ENCODE results near the gene KIF5B.

The KIF5B gene

GRCh38 chr10:32095116-32095733 lies 39.0 kb upstream of the KIF5B start:
- DNase-seq (ENCODE audit: low read depth): no peak

GRCh38 chr10:32093650-32094049 lies 37.4 kb upstream of the KIF5B start:
- no peak overlapping the region for H3K4me3 ChIP-seq (ENCODE audit: low read length)
- no peak for DNase-seq (ENCODE audit: low read depth)
- TF ChIP-seq CTCF (conservative IDR thresholded peaks at IDR 0.05; ENCODE audit: low read length): no peak

More at GRCh38 chr10:32095116-32095733, 39.0 kb upstream of the KIF5B start:
- H3K4me3 ChIP-seq (ENCODE audit: low read length): no peak overlapping the region
- no peak for TF ChIP-seq CTCF (conservative IDR thresholded peaks at IDR 0.05; ENCODE audit: low read length)

- TF ChIP-seq CTCF (conservative IDR thresholded peaks at IDR 0.05; ENCODE audit: low read length): no peak
- no peak for DNase-seq (ENCODE audit: low read depth)
- H3K4me3 ChIP-seq (ENCODE audit: low read length): no peak overlapping the region
Measured at GRCh38 chr10:32091046-32091445, 34.8 kb upstream of the KIF5B start.

DNA sequence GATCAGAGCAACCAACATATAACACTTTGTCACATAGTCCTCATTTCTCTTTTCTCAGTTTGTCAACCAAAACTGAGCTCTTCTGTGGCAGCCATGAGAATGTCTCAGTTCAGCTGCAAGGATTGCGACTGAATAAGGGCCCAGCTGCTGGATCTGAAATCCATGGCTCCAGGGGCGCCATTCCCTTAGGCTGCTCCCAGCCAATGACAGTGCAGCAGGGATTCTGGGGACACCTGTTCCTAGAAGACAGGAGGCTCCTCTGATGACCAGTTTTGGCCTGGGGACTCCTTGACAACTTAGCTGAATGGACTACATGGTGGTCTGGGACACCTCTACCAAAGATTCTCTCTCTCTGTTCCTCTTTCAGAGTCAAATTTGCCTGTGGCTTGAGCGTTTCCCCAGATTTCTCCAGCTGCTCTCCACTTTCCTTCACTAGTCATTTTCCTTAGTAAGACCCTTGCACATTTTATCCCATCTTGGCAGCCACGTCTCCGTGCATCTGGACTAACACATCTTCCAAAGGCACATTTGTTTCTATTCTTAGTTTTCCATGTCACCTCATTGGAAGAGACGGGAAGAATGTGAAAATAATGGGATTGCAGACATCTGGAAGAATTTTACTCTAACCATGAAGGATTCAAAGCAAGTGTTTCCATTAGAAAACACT lies 28.1 kb upstream of the KIF5B start:
- H3K4me3 ChIP-seq (ENCODE audit: low read length): no peak overlapping the region
- DNase-seq (ENCODE audit: low read depth): peak; percentile 21
- no peak for TF ChIP-seq CTCF (conservative IDR thresholded peaks at IDR 0.05; ENCODE audit: low read length)

DNA sequence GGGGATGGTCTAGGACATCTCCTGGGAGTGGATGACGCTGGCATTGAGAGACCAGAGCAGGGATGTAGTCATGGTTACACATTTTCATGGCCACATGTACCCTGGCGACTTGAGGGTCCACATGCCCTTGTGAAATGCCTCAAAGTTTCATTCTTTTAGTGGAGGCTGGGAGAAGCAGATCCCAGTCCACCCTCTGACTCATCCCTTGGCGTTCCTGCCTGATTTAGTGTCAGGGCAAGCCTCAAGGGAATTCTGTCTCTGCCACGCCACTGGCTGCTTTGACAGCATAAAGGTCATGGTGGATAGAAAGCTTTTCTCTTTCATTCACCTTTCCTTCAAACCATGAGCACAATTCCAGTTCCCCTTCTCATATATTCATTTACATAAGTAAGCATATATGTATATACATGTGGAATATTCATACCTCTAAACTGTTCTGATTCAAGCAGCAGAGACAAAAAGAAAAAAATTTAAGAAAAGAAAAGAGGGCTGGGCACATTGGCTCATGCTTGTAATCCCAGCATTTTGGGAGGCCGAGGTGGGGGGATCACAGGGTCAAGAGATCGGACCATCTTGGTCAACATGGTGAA lies 21.8 kb upstream of the KIF5B start:
- DNase-seq (ENCODE audit: low read depth): peak; percentile 82
- TF ChIP-seq CTCF (conservative IDR thresholded peaks at IDR 0.05; ENCODE audit: low read length): no peak

GRCh38 chr10:32073659-32074058 lies 17.4 kb upstream of the KIF5B start:
- DNase-seq (ENCODE audit: low read depth): peak; percentile 31
- TF ChIP-seq CTCF (conservative IDR thresholded peaks at IDR 0.05; ENCODE audit: low read length): no peak
- H3K4me3 ChIP-seq (ENCODE audit: low read length): no peak overlapping the region

More for the DNA sequence above, 21.8 kb upstream of the KIF5B start:
- H3K4me3 ChIP-seq (ENCODE audit: low read length): no peak overlapping the region

- H3K4me3 ChIP-seq (ENCODE audit: low read length): no peak overlapping the region
- no peak for DNase-seq (ENCODE audit: low read depth)
- no peak for TF ChIP-seq CTCF (conservative IDR thresholded peaks at IDR 0.05; ENCODE audit: low read length)
Measured at GRCh38 chr10:32073128-32073527, 16.9 kb upstream of the KIF5B start.
